Neuronal stem cell (in vitro differentiated cells): ENCODE data around the gene NEGR1.

Source experiments
- DNase-seq: peaks from one replicate; pipeline ENCODE4 v3.0.0-alpha.2; 2013; ENCODE audit warnings: low spot score
- H2AFZ ChIP-seq: one replicate; pipeline ENCODE4 v1.6.1; 2013; ENCODE audit warnings: mild to moderate bottlenecking, low read length, inconsistent platforms
- H2AK5ac ChIP-seq: 2 replicates; pipeline ENCODE4 v1.6.1; 2013; ENCODE audit warnings: low read depth, mild to moderate bottlenecking, inconsistent platforms, low read length, moderate library complexity, mixed read lengths
- H2BK120ac ChIP-seq: 2 replicates; pipeline ENCODE4 v1.6.1; 2013; ENCODE audit warnings: low read depth, mild to moderate bottlenecking, inconsistent platforms, low read length, moderate library complexity, mixed read lengths
- H2BK12ac ChIP-seq: one replicate; pipeline ENCODE4 v1.6.1; 2013; ENCODE audit warnings: low read length, inconsistent platforms
- H2BK15ac ChIP-seq: 2 replicates; pipeline ENCODE4 v1.6.1; 2013; ENCODE audit warnings: mild to moderate bottlenecking, low read length, inconsistent platforms, mixed read lengths
- H2BK5ac ChIP-seq: one replicate; pipeline ENCODE4 v1.6.1; 2013; ENCODE audit warnings: inconsistent platforms, mild to moderate bottlenecking, low read length, moderate library complexity
- H3K14ac ChIP-seq: one replicate; pipeline ENCODE4 v1.6.1; 2013; ENCODE audit warnings: low read length, inconsistent platforms
- H3K18ac ChIP-seq: 2 replicates; pipeline ENCODE4 v1.6.1; 2013; ENCODE audit warnings: low read length, inconsistent platforms
- H3K23ac ChIP-seq: 2 replicates; pipeline ENCODE4 v1.6.1; 2013; ENCODE audit warnings: low read depth, mild to moderate bottlenecking, mixed read lengths, low read length, inconsistent platforms; ENCODE audit not compliant: poor library complexity
- H3K27ac ChIP-seq: replicated peaks from 3 replicates; pipeline ENCODE4 v1.5.1; 2013; ENCODE audit warnings: low read length, inconsistent platforms
- H3K27me3 ChIP-seq, 3 experiments: 2 replicates each; pipeline ENCODE4 v1.6.1; 2013; ENCODE audit warnings: low read length in 3 of 3, mild to moderate bottlenecking in 2 of 3, inconsistent platforms in 1 of 3, low read depth in 1 of 3, mixed read lengths in 1 of 3, moderate library complexity in 1 of 3; ENCODE audit not compliant: control insufficient read depth in 3 of 3, insufficient read depth in 3 of 3
- H3K36me3 ChIP-seq, 2 donors: replicated peaks in 1 of 2; 2 replicates each; pipeline ENCODE4 v1.6.1; 2013; ENCODE audit warnings: low read length in 2 of 2; ENCODE audit not compliant: control insufficient read depth in 2 of 2, insufficient read depth in 2 of 2
- H3K4ac ChIP-seq: 2 replicates; pipeline ENCODE4 v1.6.1; 2013; ENCODE audit warnings: inconsistent platforms, mild to moderate bottlenecking, low read length, moderate library complexity
- H3K4me1 ChIP-seq, 2 donors: 1 replicate in 1 of 2; 2 replicates in 1 of 2; pipeline ENCODE4 v1.6.1; 2013; ENCODE audit warnings: low read length in 2 of 2, low read depth in 1 of 2; ENCODE audit not compliant: control insufficient read depth in 2 of 2, insufficient read depth in 1 of 2
- H3K4me2 ChIP-seq: one replicate; pipeline ENCODE4 v1.6.1; 2013; ENCODE audit warnings: mild to moderate bottlenecking, low read length, inconsistent platforms; ENCODE audit not compliant: insufficient read depth, poor library complexity, severe bottlenecking
- H3K4me3 ChIP-seq, 2 donors: 2 replicates each; pipeline ENCODE4 v1.5.1; 2013; ENCODE audit warnings: low read length in 2 of 2, mild to moderate bottlenecking in 2 of 2, inconsistent platforms in 1 of 2, moderate library complexity in 1 of 2
- H3K79me1 ChIP-seq: one replicate; pipeline ENCODE4 v1.6.1; 2013; ENCODE audit warnings: low read depth, mild to moderate bottlenecking, inconsistent platforms, low read length, moderate library complexity
- H3K9ac ChIP-seq: one replicate; pipeline ENCODE4 v1.6.1; 2013; ENCODE audit warnings: mild to moderate bottlenecking, low read depth, low read length, inconsistent platforms; ENCODE audit not compliant: poor library complexity
- H3K9me3 ChIP-seq, 2 donors: replicated peaks in 1 of 2; 2 replicates each; pipeline versions ENCODE3 to v1.6.1; 2013; ENCODE audit warnings: low read length in 2 of 2, mild to moderate bottlenecking in 2 of 2, inconsistent platforms in 1 of 2, low read depth in 1 of 2, mixed read lengths in 1 of 2, moderate library complexity in 1 of 2; ENCODE audit not compliant: control insufficient read depth in 2 of 2, insufficient read depth in 1 of 2
- H4K8ac ChIP-seq: one replicate; pipeline ENCODE4 v1.6.1; 2013; ENCODE audit warnings: low read depth, mild to moderate bottlenecking, inconsistent platforms, low read length, moderate library complexity
- H4K91ac ChIP-seq: one replicate; pipeline ENCODE4 v1.6.1; 2013; ENCODE audit warnings: low read length, low read depth, mild to moderate bottlenecking, inconsistent platforms; ENCODE audit not compliant: poor library complexity
- WGBS, 2 donors: extraction: QIAGEN DNeasy Blood & Tissue Kit; methylation state at CpG; one replicate each; pipeline ENCODE4 v1.1.7; 2013; ENCODE audit warnings: missing lambda C conversion rate in 2 of 2, mixed read lengths in 1 of 2; ENCODE audit not compliant: insufficient read length in 2 of 2, insufficient replicate concordance in 1 of 2; ENCODE audit errors: extremely low coverage in 2 of 2; 5-methylcytosine and 5-hydroxymethylcytosine counted together

Gene NEGR1

DNA sequence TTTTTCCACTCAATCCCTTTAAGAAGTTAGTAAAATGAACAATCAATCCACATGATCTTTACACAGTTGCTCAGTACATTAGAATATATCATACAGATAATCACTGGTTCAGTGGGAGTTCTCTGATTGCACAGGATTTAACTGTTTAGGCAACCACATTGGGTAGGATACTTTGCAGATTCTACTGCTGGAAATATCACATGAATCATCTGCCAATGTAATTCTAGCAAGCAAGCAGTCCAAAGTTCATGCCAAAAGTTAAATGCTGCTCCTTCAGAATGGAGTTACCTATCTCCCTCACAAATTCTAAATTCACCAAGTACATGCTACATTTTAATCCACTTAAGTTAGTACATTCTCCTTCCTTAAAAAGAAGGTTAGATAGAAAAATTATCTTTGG is 52.4 kb downstream of the NEGR1 start:
- no peak for DNase-seq
- Histone ChIP-seq H3K36me3 (no peaks in the 10 kb centered on the region), H3K79me1 (no peaks in the 10 kb centered on the region), H2BK5ac (no peak overlapping the region), H3K4me2 (no peak overlapping the region), H2AK5ac (no peak overlapping the region), H3K4ac (no peak overlapping the region), H2BK120ac (no peak overlapping the region), H4K8ac (no peak overlapping the region), H3K14ac (no peak overlapping the region), H2AFZ (no peak overlapping the region), H3K4me3 (no peak overlapping the region), H2BK15ac (no peak overlapping the region), H3K9ac (no peak overlapping the region), H2BK12ac (no peak overlapping the region), H3K27ac (no peak overlapping the region), H3K18ac (no peak overlapping the region), H3K4me1 (no peaks in the 10 kb centered on the region), H4K91ac (no peak overlapping the region), H3K23ac (no peak overlapping the region), H3K9me3 (no peaks in the 10 kb centered on the region), H3K27me3 (no peaks in the 10 kb centered on the region)

GRCh38 chr1:72227667-72228066 is 54.7 kb downstream of the NEGR1 start:
- Histone ChIP-seq H3K4ac (no peak overlapping the region), H3K4me2 (no peak overlapping the region), H3K14ac (no peak overlapping the region), H3K79me1 (no peaks in the 10 kb centered on the region), H2AK5ac (no peak overlapping the region), H3K4me1 (no peaks in the 10 kb centered on the region), H3K18ac (no peak overlapping the region), H4K8ac (no peak overlapping the region), H3K4me3 (no peak overlapping the region), H3K27me3 (no peaks in the 10 kb centered on the region), H3K9me3 (no peaks in the 10 kb centered on the region), H3K23ac (no peak overlapping the region), H2BK12ac (no peak overlapping the region), H2BK120ac (no peak overlapping the region), H2BK5ac (no peak overlapping the region), H3K27ac (no peak overlapping the region), H4K91ac (no peak overlapping the region), H3K9ac (no peak overlapping the region), H2AFZ (no peak overlapping the region), H2BK15ac (no peak overlapping the region), H3K36me3 (no peaks in the 10 kb centered on the region)
- no CpG with 5 or more reads among the region's 4 CpGs for WGBS, 2 donors
- DNase-seq: no peak

GRCh38 chr1:72224506-72224905 is 57.8 kb downstream of the NEGR1 start:
- H2BK120ac ChIP-seq: no peak overlapping the region
- H4K91ac ChIP-seq: no peak overlapping the region
- H3K4me1 ChIP-seq: no peaks in the 10 kb centered on the region
- H3K9ac ChIP-seq: no peak overlapping the region
- no peak overlapping the region for H3K27ac ChIP-seq
- no CpG with 5 or more reads among the region's 3 CpGs for WGBS, 2 donors
- no peak overlapping the region for H2BK15ac ChIP-seq
- no peak overlapping the region for H3K14ac ChIP-seq
- no peak overlapping the region for H2AK5ac ChIP-seq
- no peak overlapping the region for H3K23ac ChIP-seq
- H3K79me1 ChIP-seq: no peaks in the 10 kb centered on the region
- no peak overlapping the region for H3K4me2 ChIP-seq
- no peak overlapping the region for H2BK5ac ChIP-seq
- H3K36me3 ChIP-seq: no peaks in the 10 kb centered on the region
- no peak overlapping the region for H3K18ac ChIP-seq
- H3K4ac ChIP-seq: no peak overlapping the region
- no peak overlapping the region for H4K8ac ChIP-seq
- no peaks in the 10 kb centered on the region for H3K9me3 ChIP-seq
- H2BK12ac ChIP-seq: no peak overlapping the region
- H2AFZ ChIP-seq: no peak overlapping the region
- H3K27me3 ChIP-seq: no peaks in the 10 kb centered on the region
- no peak for DNase-seq
- no peak overlapping the region for H3K4me3 ChIP-seq

- no peak overlapping the region for H3K4ac ChIP-seq
- H3K23ac ChIP-seq: peak overlapping the region; percentile 44
- H3K36me3 ChIP-seq: no peaks in the 10 kb centered on the region
- H3K14ac ChIP-seq: no peak overlapping the region
- no peak overlapping the region for H2BK120ac ChIP-seq
- no peaks in the 10 kb centered on the region for H3K27me3 ChIP-seq
- H2AK5ac ChIP-seq: no peak overlapping the region
- H3K4me1 ChIP-seq: no peaks in the 10 kb centered on the region
- WGBS, 2 donors: no CpG with 5 or more reads among the region's 1 CpG
- H3K9ac ChIP-seq: no peak overlapping the region
- H3K9me3 ChIP-seq: no peaks in the 10 kb centered on the region
- no peak for DNase-seq
- no peak overlapping the region for H4K8ac ChIP-seq
- no peak overlapping the region for H2AFZ ChIP-seq
- H3K4me3 ChIP-seq: no peak overlapping the region
- H3K18ac ChIP-seq: peak overlapping the region; percentile 28
- no peak overlapping the region for H3K27ac ChIP-seq
- no peak overlapping the region for H2BK15ac ChIP-seq
- H4K91ac ChIP-seq: no peak overlapping the region
- H3K4me2 ChIP-seq: no peak overlapping the region
- no peak overlapping the region for H2BK5ac ChIP-seq
- H2BK12ac ChIP-seq: no peak overlapping the region
- H3K79me1 ChIP-seq: no peaks in the 10 kb centered on the region
These were observed 60.5 kb downstream of the NEGR1 start for GRCh38 chr1:72221811-72222210.
